Mesenchymal stem cell (in vitro differentiated cells and primary cell): ENCODE results near the gene HTD2.
A peak's percentile ranks its signal among the peaks of the same experiment; 100 is the strongest.

Experiments used
- DNase-seq: peaks from one replicate; pipeline ENCODE4 v3.0.0-alpha.2; 2013
- H2AFZ ChIP-seq: one replicate; pipeline ENCODE4 v1.6.1; 2013; ENCODE audit warnings: low read depth, mild to moderate bottlenecking, control low read depth, inconsistent platforms, low read length, moderate library complexity
- H2AK5ac ChIP-seq: 2 replicates; pipeline ENCODE4 v1.6.1; 2013; ENCODE audit warnings: low read length, moderate library complexity, mild to moderate bottlenecking, inconsistent platforms; ENCODE audit not compliant: severe bottlenecking
- H2BK120ac ChIP-seq: one replicate; pipeline ENCODE4 v1.6.1; 2013; ENCODE audit warnings: low read depth, mild to moderate bottlenecking, inconsistent platforms, low read length, moderate library complexity
- H2BK12ac ChIP-seq, 2 experiments: one replicate each; pipeline ENCODE4 v1.6.1; 2013; ENCODE audit warnings: inconsistent platforms in 2 of 2, low read length in 2 of 2, mild to moderate bottlenecking in 2 of 2, moderate library complexity in 2 of 2, control low read depth in 1 of 2
- H2BK15ac ChIP-seq: one replicate; pipeline ENCODE4 v1.6.1; 2013; ENCODE audit warnings: mild to moderate bottlenecking, low read depth, inconsistent platforms; ENCODE audit not compliant: poor library complexity, severe bottlenecking
- H2BK5ac ChIP-seq: 2 replicates; pipeline ENCODE4 v1.6.1; 2013; ENCODE audit warnings: low read depth, mild to moderate bottlenecking, low read length, control low read depth, inconsistent platforms; ENCODE audit not compliant: poor library complexity, severe bottlenecking
- H3K14ac ChIP-seq, 2 experiments: one replicate each; pipeline ENCODE4 v1.6.1; 2013; ENCODE audit warnings: inconsistent platforms in 2 of 2, low read length in 2 of 2, control low read depth in 1 of 2, mild to moderate bottlenecking in 1 of 2, moderate library complexity in 1 of 2
- H3K18ac ChIP-seq, 2 experiments: one replicate each; pipeline ENCODE4 v1.6.1; 2013; ENCODE audit warnings: inconsistent platforms in 2 of 2, low read length in 2 of 2, control low read depth in 1 of 2, low read depth in 1 of 2, mild to moderate bottlenecking in 1 of 2
- H3K23ac ChIP-seq, 2 experiments: one replicate each; pipeline ENCODE4 v1.6.1; 2013; ENCODE audit warnings: inconsistent platforms in 2 of 2, low read length in 2 of 2, mild to moderate bottlenecking in 2 of 2, moderate library complexity in 2 of 2, control low read depth in 1 of 2
- H3K27ac ChIP-seq: 2 replicates; pipeline ENCODE4 v1.5.1; 2013; ENCODE audit warnings: mild to moderate bottlenecking, moderate library complexity, low read length, control low read depth, inconsistent platforms; ENCODE audit not compliant: poor library complexity, severe bottlenecking
- H3K27me3 ChIP-seq, 2 experiments: 2 replicates each; pipeline versions ENCODE4 v1.6.1 to v1.7.0; 2013; ENCODE audit warnings: low read length in 2 of 2, mild to moderate bottlenecking in 2 of 2, moderate library complexity in 2 of 2, control low read depth in 1 of 2, inconsistent platforms in 1 of 2; ENCODE audit not compliant: control insufficient read depth in 1 of 2, insufficient read depth in 1 of 2
- H3K36me3 ChIP-seq, 2 experiments: 2 replicates each; pipeline versions ENCODE4 v1.6.1 to v1.7.0; 2013; ENCODE audit warnings: low read length in 2 of 2, control low read depth in 1 of 2, inconsistent platforms in 1 of 2, low read depth in 1 of 2, mild to moderate bottlenecking in 1 of 2; ENCODE audit not compliant: insufficient read depth in 2 of 2, control insufficient read depth in 1 of 2
- H3K4ac ChIP-seq, 2 experiments: one replicate each; pipeline ENCODE4 v1.6.1; 2013; ENCODE audit warnings: inconsistent platforms in 2 of 2, low read length in 2 of 2, mild to moderate bottlenecking in 2 of 2, moderate library complexity in 2 of 2, control low read depth in 1 of 2, low read depth in 1 of 2
- H3K4me1 ChIP-seq: 2 replicates; pipeline ENCODE4 v1.6.1; 2013; ENCODE audit warnings: low read depth, low read length, control low read depth; ENCODE audit not compliant: control insufficient read depth, insufficient read depth
- H3K4me2 ChIP-seq: 2 replicates; pipeline ENCODE4 v1.6.1; 2013; ENCODE audit warnings: low read length, mild to moderate bottlenecking, inconsistent platforms; ENCODE audit not compliant: poor library complexity, severe bottlenecking
- H3K4me3 ChIP-seq, 2 experiments: 2 replicates each; pipeline versions ENCODE4 v1.5.1 to v1.7.0; 2013; ENCODE audit warnings: low read length in 2 of 2, mild to moderate bottlenecking in 2 of 2, control low read depth in 1 of 2, low read depth in 1 of 2; ENCODE audit not compliant: insufficient read depth in 1 of 2
- H3K79me1 ChIP-seq: replicated peaks from 2 replicates; pipeline ENCODE4 v1.6.1; 2013; ENCODE audit warnings: mild to moderate bottlenecking, control low read depth, low read length, inconsistent platforms; ENCODE audit not compliant: poor library complexity, severe bottlenecking
- H3K9ac ChIP-seq: 2 replicates; pipeline ENCODE4 v1.7.0; 2013; ENCODE audit warnings: mild to moderate bottlenecking, low read length, moderate library complexity
- H3K9me3 ChIP-seq: 2 replicates; pipeline ENCODE4 v1.7.0; 2013; ENCODE audit warnings: mild to moderate bottlenecking, low read length; ENCODE audit not compliant: control insufficient read depth
- H4K8ac ChIP-seq: one replicate; pipeline ENCODE4 v1.6.1; 2013; ENCODE audit warnings: inconsistent platforms, mild to moderate bottlenecking, low read length, moderate library complexity
- H4K91ac ChIP-seq: one replicate; pipeline ENCODE4 v1.6.1; 2013; ENCODE audit warnings: mild to moderate bottlenecking, low read length, inconsistent platforms
- WGBS: methylation state at CpG from one replicate; pipeline ENCODE4 v1.1.7; 2013; ENCODE audit warnings: mixed read lengths; 5-methylcytosine and 5-hydroxymethylcytosine counted together

Gene HTD2

GRCh38 chr3:58356054-58356453, 49.7 kb downstream of the HTD2 start:
- Histone ChIP-seq H3K27me3 (no peaks in the 10 kb centered on the region), H2AK5ac (no peak overlapping the region), H3K4me2 (no peak overlapping the region), H3K4ac (no peak overlapping the region), H4K91ac (no peak overlapping the region), H2BK12ac (no peak overlapping the region), H2BK120ac (no peak overlapping the region), H3K9ac (no peak overlapping the region), H3K36me3 (no peaks in the 10 kb centered on the region), H3K4me1 (no peaks in the 10 kb centered on the region), H3K14ac (no peak overlapping the region), H2BK15ac (peak overlapping the region; percentile 18), H3K27ac (no peak overlapping the region), H3K18ac (peak overlapping the region in 1 of 2 experiments; percentile 29), H3K23ac (no peak overlapping the region), H4K8ac (no peak overlapping the region), H2AFZ (no peak overlapping the region), H3K79me1 (peaks cover 12% of the 10 kb centered on the region), H2BK5ac (no peak overlapping the region), H3K9me3 (no peaks in the 10 kb centered on the region), H3K4me3 (no peak overlapping the region)
- no peak for DNase-seq
- WGBS, result 82% methylated on average over 4 of the region's 4 CpGs

- Histone ChIP-seq H3K36me3 (no peaks in the 10 kb centered on the region), H3K23ac (no peak overlapping the region), H4K91ac (no peak overlapping the region), H3K27ac (no peak overlapping the region), H3K9me3 (no peaks in the 10 kb centered on the region), H3K27me3 (no peaks in the 10 kb centered on the region), H3K4me2 (no peak overlapping the region), H2BK5ac (no peak overlapping the region), H4K8ac (no peak overlapping the region), H2BK12ac (no peak overlapping the region), H3K4me3 (no peak overlapping the region), H2AK5ac (no peak overlapping the region), H2AFZ (no peak overlapping the region), H3K18ac (no peak overlapping the region), H3K4me1 (no peaks in the 10 kb centered on the region), H3K14ac (no peak overlapping the region), H3K79me1 (peaks cover 12% of the 10 kb centered on the region), H3K9ac (no peak overlapping the region), H2BK15ac (no peak overlapping the region), H2BK120ac (no peak overlapping the region), H3K4ac (no peak overlapping the region)
- 100% methylated on average over 2 of the region's 3 CpGs for WGBS
- DNase-seq, result peak; percentile 50
Observed at GRCh38 chr3:58357402-58357801, 51.1 kb downstream of the HTD2 start.

- Histone ChIP-seq H3K4ac (no peak overlapping the region), H3K9me3 (no peaks in the 10 kb centered on the region), H4K91ac (no peak overlapping the region), H2BK12ac (no peak overlapping the region), H3K14ac (no peak overlapping the region), H3K9ac (no peak overlapping the region), H3K18ac (no peak overlapping the region), H2AK5ac (no peak overlapping the region), H3K79me1 (peaks cover 10% of the 10 kb centered on the region), H3K4me1 (no peaks in the 10 kb centered on the region), H3K4me3 (no peak overlapping the region), H4K8ac (no peak overlapping the region), H3K27ac (no peak overlapping the region), H2BK120ac (no peak overlapping the region), H2BK15ac (no peak overlapping the region), H3K27me3 (no peaks in the 10 kb centered on the region), H2AFZ (no peak overlapping the region), H2BK5ac (no peak overlapping the region), H3K4me2 (no peak overlapping the region), H3K36me3 (no peaks in the 10 kb centered on the region), H3K23ac (no peak overlapping the region)
- DNase-seq, result no peak
- WGBS, result 100% methylated on average over 3 of the region's 3 CpGs
Observed at GRCh38 chr3:58358092-58358491, 51.8 kb downstream of the HTD2 start.

GRCh38 chr3:58358808-58359207, 52.5 kb downstream of the HTD2 start:
- 98% methylated on average over 4 of the region's 4 CpGs for WGBS
- no peaks in the 10 kb centered on the region for H3K9me3 ChIP-seq
- no peak overlapping the region for H2AK5ac ChIP-seq
- H2BK12ac ChIP-seq, result no peak overlapping the region
- no peak overlapping the region for H2AFZ ChIP-seq
- H3K27ac ChIP-seq, result no peak overlapping the region
- H3K4ac ChIP-seq, result no peak overlapping the region
- H3K23ac ChIP-seq, result no peak overlapping the region
- H3K9ac ChIP-seq, result no peak overlapping the region
- H3K4me1 ChIP-seq, result no peaks in the 10 kb centered on the region
- no peaks in the 10 kb centered on the region for H3K27me3 ChIP-seq
- H3K14ac ChIP-seq, result no peak overlapping the region
- H3K4me3 ChIP-seq, result no peak overlapping the region
- H3K4me2 ChIP-seq, result no peak overlapping the region
- DNase-seq, result no peak
- peaks cover 10% of the 10 kb centered on the region for H3K79me1 ChIP-seq
- H2BK15ac ChIP-seq, result no peak overlapping the region
- no peak overlapping the region for H3K18ac ChIP-seq
- no peak overlapping the region for H2BK5ac ChIP-seq
- H4K8ac ChIP-seq, result no peak overlapping the region
- H4K91ac ChIP-seq, result no peak overlapping the region
- H2BK120ac ChIP-seq, result no peak overlapping the region
- no peaks in the 10 kb centered on the region for H3K36me3 ChIP-seq
